ENCODE results near the gene CDK5R2. TPM values are rescaled to one million over a fixed set of nuclear protein-coding genes. Genes with fewer than 3 reads are reported as not detected.
"Not testable (repeated sequence)": the region's sequence is repeated elsewhere in the genome, so short reads cannot be mapped to it uniquely, and the experiment has no call there.

The CDK5R2 gene
- total RNA-seq (2014; rRNA removed; shearing (Covaris generic)): 0.45 and 0.75 TPM in 2 replicates

DNA sequence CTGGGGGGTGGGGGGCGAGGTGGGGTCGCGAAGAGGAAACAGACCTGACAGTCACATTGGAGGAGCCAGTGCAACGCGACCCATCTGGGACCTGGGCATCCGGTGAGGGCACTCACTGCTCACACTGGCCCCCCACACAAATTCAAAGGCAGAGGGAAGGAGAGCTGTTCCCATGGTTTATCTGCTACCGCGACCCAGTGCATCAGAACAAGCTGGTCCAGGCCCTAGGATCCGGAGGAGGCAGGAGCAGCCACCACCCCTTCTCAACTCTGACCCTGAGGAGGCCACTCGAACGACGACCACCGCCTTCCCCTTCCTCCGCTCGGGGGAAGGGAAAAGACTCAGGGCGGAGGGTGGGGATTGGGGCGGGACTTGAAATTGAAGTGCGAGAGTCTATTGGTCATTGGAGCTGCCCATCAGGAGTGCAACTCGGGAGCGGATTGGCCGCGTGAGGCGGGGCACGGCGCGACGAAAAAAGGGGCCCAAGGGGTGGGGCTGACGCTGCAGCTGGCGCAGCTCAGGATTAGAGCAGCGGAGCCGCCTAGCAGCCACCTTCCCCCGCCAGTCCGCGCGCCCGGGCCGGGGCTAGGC, at the start of gene CDK5R2:
CDK5R2 (plus strand) TSS at position 526 of the 591 bp plus-strand sequence. CDS start 155 bp downstream, outside the sequence.
- DNase-seq (ENCODE audit: low spot score): peak; percentile 86

DNA sequence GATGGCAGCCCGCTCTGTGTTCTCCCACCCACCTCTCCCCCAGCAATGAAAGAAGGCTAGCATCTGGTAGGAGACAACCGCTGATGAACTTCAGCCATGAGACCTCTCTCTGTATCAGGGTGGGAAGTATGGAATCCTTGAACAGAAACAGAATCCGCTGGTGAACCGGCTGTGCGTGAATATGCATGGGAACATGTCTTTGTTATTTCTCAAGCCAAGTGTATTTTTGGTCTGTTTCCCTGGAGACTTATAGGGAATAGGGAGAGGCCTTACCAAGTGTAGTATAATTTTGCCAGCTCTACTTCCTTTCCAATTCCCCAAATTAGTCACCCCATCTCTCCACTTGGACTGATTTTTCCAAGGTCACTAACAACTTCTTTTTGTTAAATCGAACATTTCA, 48.7 kb upstream of the CDK5R2 start:
- DNase-seq (ENCODE audit: low spot score): no peak

DNA sequence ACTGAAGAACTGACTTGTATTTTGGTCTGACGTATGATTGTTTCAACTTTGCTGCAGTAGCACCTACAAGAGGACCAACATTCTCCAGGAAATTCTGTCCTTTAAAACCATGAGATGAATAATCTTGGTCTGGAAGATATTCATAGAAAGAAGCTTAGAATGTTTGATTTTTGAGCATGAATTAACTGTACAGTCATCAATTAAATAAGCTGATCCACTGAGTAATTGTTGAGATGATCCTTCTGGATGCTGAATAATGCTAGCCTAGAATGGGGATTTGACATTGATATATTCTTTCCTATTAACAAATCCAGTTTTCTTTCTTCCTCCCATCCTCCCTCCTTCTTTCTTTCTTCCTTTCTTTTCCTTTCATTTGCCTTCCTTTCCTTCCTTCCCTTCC, 39.0 kb upstream of the CDK5R2 start:
- no peak for DNase-seq (ENCODE audit: low spot score)

DNA sequence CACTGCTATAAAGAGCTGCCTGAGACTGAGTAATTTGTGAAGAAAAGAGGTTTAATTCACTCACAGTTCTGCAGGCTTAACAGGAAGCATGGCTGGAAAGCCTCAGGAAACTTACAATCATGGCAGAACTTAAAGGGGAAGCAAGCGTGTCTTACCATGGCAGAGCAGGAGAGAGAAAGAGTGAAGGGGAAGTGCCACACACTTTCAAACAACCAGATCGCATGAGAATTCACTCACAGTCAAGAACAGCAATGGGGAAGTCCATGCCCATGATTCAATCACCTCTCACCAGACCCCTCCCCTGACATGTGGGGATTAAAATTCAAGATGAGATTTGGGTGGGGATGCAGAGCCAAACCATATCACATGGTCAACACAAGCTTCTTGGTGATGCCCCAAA, 34.7 kb upstream of the CDK5R2 start:
- DNase-seq (ENCODE audit: low spot score): no peak

DNA sequence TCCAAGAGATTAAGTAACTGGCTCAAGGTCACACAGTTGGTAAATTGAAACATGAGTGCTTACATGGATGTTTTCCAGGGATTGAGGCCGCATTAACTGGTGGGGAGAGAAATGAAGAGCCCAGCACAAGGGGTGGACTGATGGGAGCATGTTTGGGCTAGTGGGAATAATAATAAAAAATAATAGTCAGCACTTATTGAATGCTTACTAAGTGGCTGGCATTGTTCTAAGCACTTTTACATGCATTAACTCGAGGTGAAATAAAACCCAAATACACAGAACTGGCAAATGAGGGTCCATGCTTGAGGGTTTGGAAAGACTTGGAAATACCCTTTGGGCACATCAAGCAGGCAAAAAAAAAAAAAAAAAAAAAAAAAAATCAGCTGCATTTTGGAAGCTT, 34.0 kb upstream of the CDK5R2 start:
- DNase-seq (ENCODE audit: low spot score): no peak

DNA sequence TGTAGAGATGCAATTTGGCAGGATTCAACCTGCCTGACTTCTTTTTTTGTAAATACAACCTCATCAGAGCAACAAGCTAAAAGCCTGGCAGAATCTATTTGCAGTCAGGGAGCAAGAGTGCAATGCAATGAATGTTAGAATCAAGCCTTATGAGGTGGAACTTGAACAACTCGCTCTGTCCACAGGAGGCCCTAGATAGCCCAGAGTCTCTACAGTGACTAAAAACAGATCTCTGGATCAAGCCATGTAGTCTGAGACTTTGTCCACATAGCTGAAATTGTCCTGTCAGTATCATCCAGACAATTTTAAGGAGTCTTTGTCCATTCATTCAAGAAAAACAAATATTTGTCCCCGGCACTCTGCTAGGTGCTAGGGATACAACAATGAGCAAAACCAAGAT, 32.0 kb upstream of the CDK5R2 start:
- no peak for DNase-seq (ENCODE audit: low spot score)

DNA sequence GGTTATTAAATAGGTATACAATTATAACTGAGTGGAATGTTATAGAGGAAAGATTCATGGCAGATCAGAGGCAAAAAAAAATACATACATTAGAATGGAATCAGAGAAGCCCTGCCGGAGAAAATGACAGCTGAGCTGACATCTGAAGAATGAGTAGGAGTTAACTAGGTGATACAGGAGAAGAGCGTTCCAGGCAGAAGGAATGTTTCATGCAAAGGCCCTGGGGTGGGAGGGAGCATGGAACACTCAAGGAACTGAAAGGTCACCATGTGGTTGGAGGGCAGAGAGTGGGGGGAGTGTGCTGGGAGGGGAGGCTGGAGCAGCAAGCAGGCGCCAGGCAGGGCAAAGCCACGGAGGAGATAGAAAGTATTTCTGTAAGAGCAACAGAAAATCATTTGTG, 31.6 kb upstream of the CDK5R2 start:
- no peak for DNase-seq (ENCODE audit: low spot score)

DNA sequence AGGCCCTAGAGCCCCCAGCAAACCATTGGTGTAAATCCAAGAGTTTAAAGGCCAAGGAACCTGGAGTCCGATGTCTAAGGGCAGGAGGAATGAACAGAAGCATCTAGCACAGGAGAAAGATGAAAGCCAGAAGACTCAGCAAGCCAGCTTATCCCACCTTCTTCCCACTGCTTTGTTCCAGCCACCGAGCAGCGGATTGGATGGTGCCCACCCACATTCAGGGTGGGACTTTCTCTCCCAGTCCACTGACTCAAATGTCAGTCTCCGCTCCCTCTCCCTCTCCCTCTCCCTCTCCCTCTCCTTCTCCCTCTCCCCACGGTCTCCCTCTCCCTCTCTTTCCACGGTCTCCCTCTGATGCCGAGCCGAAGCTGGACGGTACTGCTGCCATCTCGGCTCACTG, 29.0 kb upstream of the CDK5R2 start:
- DNase-seq (ENCODE audit: low spot score): not testable (repeated sequence)

DNA sequence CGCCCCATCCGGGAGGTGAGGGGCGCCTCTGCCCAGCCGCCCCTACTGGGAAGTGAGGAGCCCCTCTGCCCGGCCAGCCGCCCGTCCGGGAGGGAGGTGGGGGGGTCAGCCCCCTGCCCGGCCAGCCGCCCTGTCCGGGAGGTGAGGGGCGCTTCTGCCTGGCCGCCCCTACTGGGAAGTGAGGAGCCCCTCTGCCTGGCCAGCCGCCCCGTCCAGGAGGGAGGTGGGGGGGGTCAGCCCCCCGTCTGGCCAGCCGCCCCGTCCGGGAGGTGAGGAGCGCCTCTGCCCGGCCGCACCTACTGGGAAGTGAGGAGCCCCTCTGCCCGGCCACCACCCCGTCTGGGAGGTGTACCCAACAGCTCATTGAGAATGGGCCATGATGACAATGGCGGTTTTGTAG, 27.7 kb upstream of the CDK5R2 start:
- DNase-seq (ENCODE audit: low spot score): not testable (repeated sequence)

DNA sequence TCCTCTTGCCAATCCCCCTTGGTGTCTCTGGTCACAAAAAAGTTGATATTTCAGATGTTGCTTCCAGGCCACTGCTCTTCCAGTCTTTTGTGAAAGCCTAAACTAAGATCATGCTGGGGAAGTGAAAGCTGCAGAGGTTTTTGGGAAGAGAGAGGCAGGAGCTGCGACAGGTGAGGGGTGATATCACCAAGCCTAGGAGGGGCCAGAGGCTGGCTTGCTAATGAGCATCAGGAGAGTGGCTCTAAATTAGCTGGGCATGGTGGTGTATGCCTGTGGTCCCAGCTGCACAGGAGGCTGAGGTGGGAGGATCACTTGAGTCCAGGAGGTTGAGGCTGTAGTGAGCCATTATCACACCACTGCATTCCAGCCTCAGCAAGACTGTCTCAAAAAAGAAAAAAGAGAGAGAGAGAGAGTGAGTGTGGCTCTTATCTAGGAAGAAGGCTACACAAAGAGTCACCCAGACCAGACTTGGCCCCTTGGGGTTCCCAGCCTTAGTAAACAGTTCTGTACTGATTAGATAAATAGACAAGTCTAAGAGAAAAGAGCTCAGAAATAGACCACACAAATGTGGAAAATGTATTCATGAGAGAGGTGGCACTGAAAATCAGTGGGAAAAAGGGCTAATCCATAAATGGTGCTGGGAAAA, 14.6 kb upstream of the CDK5R2 start:
- no peak for DNase-seq (ENCODE audit: low spot score)

DNA sequence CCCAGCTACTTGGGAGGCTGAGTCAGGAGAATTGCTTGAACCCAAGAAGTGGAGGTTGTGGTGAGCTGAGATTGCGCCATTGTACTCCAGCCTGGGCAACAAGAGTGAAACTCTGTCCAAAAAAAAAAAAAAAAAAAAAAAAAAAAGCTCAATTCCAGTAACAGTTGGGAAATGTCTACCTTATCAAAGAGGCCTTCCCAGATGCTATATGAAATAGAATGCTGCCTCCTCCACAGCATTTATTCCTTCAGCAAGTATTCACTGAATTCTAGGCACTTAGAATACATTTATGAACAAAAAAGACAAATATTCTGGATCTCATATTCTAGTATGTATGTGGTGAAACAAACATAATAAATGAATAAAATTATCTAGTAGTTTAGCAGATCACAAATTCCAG, 12.8 kb upstream of the CDK5R2 start:
- no peak for DNase-seq (ENCODE audit: low spot score)

DNA sequence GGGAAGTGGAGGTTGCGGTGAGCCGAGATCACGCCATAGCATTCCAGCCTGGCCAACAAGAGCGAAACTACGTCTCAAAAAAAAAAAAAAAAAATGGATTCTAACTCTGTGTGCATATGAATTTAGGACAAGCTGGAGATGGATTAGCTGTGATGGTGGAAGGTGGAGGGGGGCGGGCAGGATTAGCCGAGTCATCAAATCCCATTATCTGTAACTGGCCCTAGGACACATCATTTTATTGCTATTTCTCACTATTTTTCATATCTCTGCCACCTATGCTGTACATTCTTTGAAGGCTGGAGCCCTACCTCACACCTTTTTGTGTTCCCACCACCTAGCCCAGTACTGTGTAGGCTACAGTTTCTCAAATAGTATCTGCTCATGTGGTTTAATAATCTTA, 7.3 kb upstream of the CDK5R2 start:
- no peak for DNase-seq (ENCODE audit: low spot score)

DNA sequence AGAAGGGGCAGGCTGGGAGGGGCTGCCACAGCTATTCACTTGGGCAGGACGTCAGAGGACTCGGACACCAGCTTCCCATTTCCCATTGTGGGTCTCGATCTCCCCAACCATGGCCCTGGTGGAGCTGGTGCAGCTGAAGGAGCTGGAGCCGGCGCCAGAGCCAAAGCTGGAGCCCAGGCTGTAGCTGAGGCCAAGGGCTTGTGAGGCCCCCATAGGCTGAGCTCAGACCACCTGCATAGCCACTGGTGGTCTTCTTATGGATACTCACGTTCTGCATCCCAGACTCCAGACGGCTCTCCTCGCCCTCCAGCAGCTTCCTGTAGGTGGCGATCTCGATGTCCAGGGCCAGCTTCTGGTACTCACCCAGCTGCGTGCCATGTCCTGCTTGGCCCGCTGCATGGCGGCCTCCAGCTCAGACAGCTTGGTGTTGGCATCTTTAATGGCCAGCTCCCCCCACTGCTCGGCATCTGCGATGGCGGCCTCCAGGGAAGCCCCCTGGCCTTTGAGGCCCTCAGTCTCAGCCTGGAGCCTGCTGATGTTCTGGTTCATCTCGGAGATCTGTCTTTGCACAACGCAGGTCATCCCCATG, 6.0 kb upstream of the CDK5R2 start:
- DNase-seq (ENCODE audit: low spot score): no peak

DNA sequence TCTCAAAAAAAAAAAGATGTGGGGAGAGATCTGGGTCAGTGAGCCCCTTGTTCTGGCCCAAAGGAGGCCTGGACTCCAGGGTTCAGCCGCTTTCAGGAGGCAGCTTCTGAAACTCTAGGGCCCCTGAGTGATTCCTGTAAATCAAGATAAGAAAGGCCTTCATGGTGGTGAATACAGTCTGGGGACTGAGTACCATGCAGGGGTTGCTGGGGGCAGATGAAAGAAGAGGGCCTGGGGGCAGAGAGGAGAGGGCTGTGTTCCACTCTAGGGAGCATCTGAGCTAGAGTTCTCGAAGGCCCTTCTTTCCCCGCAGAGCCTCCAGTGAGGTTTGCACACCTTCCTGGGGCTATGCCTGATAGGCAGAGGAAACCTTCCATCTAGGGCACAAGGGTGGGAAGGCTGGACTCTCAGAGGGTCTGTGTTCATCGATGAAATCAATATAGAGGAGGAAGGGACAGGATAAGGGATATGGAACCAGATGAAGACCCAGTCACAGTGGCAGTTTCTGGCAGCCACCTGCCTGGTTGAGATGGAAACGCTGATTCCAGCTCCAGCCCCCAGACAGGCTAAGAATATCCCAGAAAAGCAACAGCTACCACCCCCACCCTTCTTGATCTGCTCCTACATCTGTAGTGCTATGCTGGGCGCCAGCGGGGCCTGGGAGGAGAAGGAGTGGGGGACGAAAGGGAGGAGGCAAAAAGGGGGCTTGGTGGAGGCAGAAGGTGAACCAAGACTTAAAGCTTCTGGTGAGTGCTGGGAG, 4.7 kb upstream of the CDK5R2 start:
- DNase-seq (ENCODE audit: low spot score): no peak

DNA sequence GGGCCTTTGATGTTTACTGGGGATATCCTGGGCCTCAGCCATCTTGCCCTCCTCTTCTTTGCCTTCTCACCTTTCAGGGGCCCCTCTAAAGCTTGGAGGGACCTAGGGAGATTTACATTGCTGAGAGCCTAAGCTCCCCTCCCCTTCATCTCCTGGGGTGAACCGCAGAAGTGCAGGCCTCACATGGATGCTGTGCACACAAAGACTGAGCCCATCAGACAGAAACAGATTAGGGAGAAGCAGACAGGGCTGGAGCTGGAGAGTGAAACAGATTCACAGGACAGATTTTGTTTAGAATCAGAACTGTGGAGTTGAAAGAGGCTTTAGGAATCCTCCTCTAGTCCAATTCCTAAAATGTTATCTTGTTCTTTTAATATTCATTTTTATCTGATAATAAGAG, 3.4 kb upstream of the CDK5R2 start:
- DNase-seq (ENCODE audit: low spot score): no peak

DNA sequence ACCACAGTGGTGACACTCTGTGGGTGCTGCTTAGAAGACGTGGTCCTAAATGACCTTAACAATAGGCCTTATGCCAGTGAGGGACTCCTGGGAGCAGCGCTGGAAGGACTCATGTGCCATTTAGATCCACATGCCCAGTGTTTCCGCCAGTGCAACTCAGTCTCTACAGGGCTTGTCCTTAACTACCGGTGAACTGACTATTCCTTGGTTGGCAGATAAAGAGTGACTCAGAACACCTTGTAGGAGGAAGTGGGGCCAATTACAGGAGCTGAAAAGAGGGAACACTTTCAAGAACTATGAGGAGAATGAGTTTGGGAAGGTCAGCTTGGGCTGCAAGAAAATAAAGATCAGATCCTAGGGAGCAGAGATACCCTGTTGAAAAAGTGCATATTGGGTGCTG, 1.8 kb upstream of the CDK5R2 start:
- DNase-seq (ENCODE audit: low spot score): no peak

DNA sequence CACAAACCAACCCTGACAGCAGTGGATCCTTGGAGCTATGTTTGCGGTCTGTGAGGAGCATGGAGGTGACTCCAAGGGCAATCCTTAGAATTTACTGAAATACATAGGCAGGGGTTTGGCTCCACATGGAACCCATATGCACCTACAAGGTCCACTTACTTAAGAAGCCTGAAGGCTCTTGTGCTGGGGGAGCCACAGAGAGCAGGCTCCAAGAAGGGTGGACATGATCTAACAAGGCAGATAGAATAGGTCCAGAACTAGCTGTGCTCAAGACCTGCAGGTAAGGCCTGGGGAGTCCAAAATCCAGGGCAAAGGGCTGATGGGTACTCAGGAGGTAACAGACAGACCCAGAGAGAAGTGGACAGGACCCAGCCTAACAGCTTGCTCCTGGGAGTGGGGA, 1.2 kb upstream of the CDK5R2 start:
- no peak for DNase-seq (ENCODE audit: low spot score)

DNA sequence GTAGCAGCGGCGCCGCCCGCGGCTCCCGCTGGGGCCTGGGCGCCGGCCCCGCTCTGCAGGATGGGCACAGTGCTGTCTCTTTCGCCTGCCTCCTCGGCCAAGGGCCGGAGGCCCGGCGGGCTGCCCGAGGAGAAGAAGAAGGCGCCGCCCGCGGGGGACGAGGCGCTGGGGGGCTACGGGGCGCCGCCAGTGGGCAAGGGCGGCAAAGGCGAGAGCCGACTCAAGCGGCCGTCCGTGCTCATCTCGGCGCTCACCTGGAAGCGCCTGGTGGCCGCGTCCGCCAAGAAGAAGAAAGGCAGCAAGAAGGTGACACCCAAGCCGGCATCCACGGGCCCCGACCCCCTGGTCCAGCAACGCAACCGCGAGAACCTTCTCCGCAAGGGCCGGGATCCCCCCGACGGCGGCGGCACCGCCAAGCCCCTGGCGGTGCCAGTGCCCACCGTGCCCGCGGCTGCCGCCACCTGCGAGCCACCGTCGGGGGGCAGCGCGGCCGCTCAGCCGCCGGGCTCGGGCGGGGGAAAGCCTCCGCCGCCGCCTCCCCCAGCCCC, 369 bp downstream of the CDK5R2 start:
- DNase-seq (ENCODE audit: low spot score): no peak

DNA sequence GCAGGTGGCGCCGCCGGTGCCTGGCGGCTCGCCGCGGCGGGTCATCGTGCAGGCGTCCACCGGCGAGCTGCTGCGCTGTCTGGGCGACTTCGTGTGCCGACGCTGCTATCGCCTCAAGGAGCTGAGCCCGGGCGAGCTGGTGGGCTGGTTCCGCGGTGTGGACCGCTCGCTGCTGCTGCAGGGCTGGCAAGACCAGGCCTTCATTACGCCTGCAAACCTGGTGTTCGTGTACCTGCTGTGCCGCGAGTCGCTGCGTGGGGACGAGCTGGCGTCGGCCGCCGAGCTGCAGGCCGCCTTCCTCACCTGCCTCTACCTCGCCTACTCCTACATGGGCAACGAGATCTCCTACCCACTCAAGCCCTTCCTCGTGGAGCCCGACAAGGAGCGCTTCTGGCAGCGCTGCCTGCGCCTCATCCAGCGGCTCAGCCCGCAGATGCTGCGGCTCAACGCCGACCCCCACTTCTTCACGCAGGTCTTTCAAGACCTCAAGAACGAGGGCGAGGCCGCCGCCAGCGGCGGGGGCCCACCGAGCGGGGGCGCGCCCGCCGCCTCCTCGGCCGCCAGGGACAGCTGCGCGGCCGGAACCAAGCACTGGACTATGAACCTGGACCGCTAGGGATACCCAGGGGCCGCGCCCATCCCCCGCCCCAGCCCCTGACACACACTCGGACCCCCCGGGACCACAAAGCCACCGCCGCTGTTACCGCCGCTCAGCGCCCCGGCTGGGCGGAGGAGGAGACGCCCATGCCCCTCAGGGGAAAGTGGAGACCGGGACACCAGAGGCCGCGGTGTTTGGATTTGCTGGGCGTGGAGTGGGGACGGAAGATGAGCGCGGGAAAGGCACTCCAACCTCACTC, 1.1 kb downstream of the CDK5R2 start:
- no peak for DNase-seq (ENCODE audit: low spot score)

DNA sequence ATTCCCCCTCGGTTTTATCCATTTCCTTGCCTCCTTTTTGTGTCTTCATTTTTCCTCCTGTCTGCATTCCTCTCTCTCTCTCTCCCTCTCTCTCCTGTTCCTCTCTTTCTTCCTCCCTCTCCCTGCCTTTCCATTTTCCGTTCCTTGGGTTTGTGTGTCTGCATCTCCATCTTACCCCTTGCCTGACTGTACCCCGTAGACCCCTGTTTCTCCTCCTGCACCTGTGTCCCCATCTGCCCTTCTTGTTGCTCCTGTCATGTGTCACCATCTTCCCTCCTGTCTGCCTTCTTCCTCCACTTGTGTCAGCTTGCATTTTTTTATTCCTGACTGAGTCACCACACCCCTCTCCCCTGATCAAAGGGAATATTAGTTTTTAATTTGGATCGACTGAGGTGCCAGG, 1.8 kb downstream of the CDK5R2 start:
- no peak for DNase-seq (ENCODE audit: low spot score)
